Heart right ventricle (tissue), 16 donors: ENCODE measurements around the gene SUSD4. TPM values are rescaled to one million over a fixed set of nuclear protein-coding genes. Genes with fewer than 3 reads are reported as not detected.

ENCODE experiments used
- ATAC-seq, 8 donors: fragments of 200-7000 bp; cut with Tn5 transposase; one replicate each; pipeline ENCODE4 v1.9.1; 2020; ENCODE audit warnings: mild to moderate bottlenecking in 8 of 8, moderate library complexity in 8 of 8, moderate number of reproducible peaks in 1 of 8
- DNase-seq, 2 donors: peaks; one replicate each; pipeline ENCODE4 v3.0.0-alpha.2; 2020
- H3K27ac ChIP-seq, 10 donors: fragments of 200-600 bp; sonication (generic) in 2 of 10; one replicate each; pipeline versions ENCODE4 v1.5.0 to v1.8.0; 2020 to 2022; ENCODE audit warnings: mild to moderate bottlenecking in 3 of 10
- H3K27me3 ChIP-seq, 7 donors: fragments of 200-600 bp; one replicate each; pipeline ENCODE4 v1.8.0; 2021 to 2022; ENCODE audit warnings: mild to moderate bottlenecking in 2 of 7
- H3K36me3 ChIP-seq, 9 donors: fragments of 200-600 bp; sonication (generic) in 1 of 9; one replicate each; pipeline versions ENCODE4 v1.5.0 to v1.8.0; 2020 to 2022; ENCODE audit warnings: mild to moderate bottlenecking in 2 of 9
- H3K4me1 ChIP-seq, 9 donors: fragments of 200-600 bp; sonication (generic) in 1 of 9; one replicate each; pipeline versions ENCODE4 v1.5.0 to v1.8.0; 2020 to 2022; ENCODE audit warnings: mild to moderate bottlenecking in 4 of 9
- H3K4me3 ChIP-seq, 10 donors: fragments of 200-600 bp; sonication (generic) in 2 of 10; one replicate each; pipeline versions ENCODE4 v1.5.0 to v1.8.0; 2020 to 2022; ENCODE audit warnings: mild to moderate bottlenecking in 7 of 10, moderate library complexity in 2 of 10
- H3K9me3 ChIP-seq, 11 donors: fragments of 200-600 bp in 10 of 11; sonication (generic) in 2 of 11; one replicate each; pipeline versions ENCODE4 v1.5.0 to v1.8.0; 2013 to 2022; ENCODE audit warnings: mild to moderate bottlenecking in 2 of 11, control low read depth in 1 of 11, moderate library complexity in 1 of 11
- WGBS, 2 donors: extraction: QIAGEN DNeasy Blood & Tissue Kit; methylation state at CpG; one replicate each; pipeline ENCODE4 v1.1.7; 2013; ENCODE audit warnings: inconsistent platforms in 1 of 2; 5-methylcytosine and 5-hydroxymethylcytosine counted together
- intact Hi-C, 10 donors: fragments of 100-400 bp; cut with DNase I; formaldehyde crosslinking; loops; one replicate each; pipeline versions ENCODE4 v1.11.1 to v1.14.2; 2022
- polyA plus RNA-seq, 2 donors: library from polyadenylated mRNA; stranded (reverse); fragments of 200-250 nt; gene quantifications; one replicate each; pipeline ENCODE4 v1.2.3, GENCODE V29; 2013
- total RNA-seq, 10 donors: library from RNA; stranded (reverse); fragmentation: NEBNext Ultra II Directional in 3 of 10; extraction: Animal tissue kit (Norgen Biotek cat#: 25700) in 3 of 10; gene quantifications; one replicate each; pipeline versions ENCODE4 v1.2.1 to v1.2.4, GENCODE V29; 2021 to 2023
- TF ChIP-seq, protein P1 (sequence below), 9 donors: fragments of 200-600 bp; sonication (generic) in 2 of 9; IDR thresholded peaks; one replicate each; pipeline versions ENCODE4 v1.5.0 to v1.8.0; 2021 to 2022; ENCODE audit warnings: antibody characterized with exemption in 9 of 9, mild to moderate bottlenecking in 5 of 9, moderate library complexity in 1 of 9
- donor health status: Arrhythmogenic right ventricular cardiomyopathy.
- donor health status: ischemic (EF 13 %, LVEDD 7.1; RV severe dilation, severe dysfunction).
- donor health status: healthy with polysubstance abuse.
- donor health status: DM: no; HTN: yes; CAD: no.
- donor health status: DM: no; HTN: no; CAD: no.
- donor health status: ischemic (EF 25% LVEDD 6.9; RV normal size, moderate dysfunction).
- donor health status: ischemic (EF 25% LVEDD 5.7; RV mildly dilated, moderate dysfunction).
- donor health status: healthy.
- donor health status: DM: yes; HTN: yes; CAD: no.
- donor health status: Ischemic cardiomyopathy.
- donor health status: ischemic (EF 35%, LVEDD 5.7; RV mildly dilated, moderate dysfunction).
- donor health status: nonischemic (EF 11% LVEDD 7.7; RV severe dilation, severe dysfunction).
- donor health status: DM: yes; HTN: yes; CAD: no.
- donor health status: PGD.
- donor health status: ischemic (EF 29% LVEDD 5.4; RV normal size, mild dysfunction).
- donor health status: nonischemic (EF 23%, LVEDD 6.1; RV moderate dilation, normal function).

SUSD4 gene
- total and polyA plus RNA-seq, 12 donors = 0.99 to 36.5 (median 6.2) TPM

DNA sequence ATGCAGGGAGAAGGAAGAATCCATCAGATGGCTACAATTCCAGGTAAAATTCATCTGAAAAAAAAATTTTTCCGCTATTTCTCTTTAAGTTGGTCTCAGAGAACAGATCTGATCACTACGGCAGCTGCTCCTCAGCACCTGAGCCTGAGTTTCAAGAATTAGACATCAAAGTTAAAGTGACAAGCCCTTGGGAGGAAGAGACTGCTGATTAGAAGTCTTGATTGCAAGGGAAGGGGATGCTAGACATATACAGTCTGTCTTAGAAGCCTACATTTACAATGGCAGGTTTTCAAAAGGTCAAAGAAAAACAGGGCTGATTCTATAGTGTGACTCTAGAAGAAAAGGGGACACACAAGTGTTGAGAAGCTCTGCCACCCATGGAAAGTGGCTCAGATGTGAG is 48.3 kb downstream of the SUSD4 start:
- Histone ChIP-seq H3K27ac (no peak overlapping the region), H3K4me3 (no peak overlapping the region), H3K36me3 (no peaks in the 10 kb centered on the region), H3K27me3 (peaks cover 0 to under 1% (median 0%) of the 10 kb centered on the region in 7 donors), H3K9me3 (no peaks in the 10 kb centered on the region), H3K4me1 (peaks cover 0 to 3% (median 0%) of the 10 kb centered on the region in 9 donors)
- intact Hi-C loops = no loop called here
- TF ChIP-seq, protein P1, sequence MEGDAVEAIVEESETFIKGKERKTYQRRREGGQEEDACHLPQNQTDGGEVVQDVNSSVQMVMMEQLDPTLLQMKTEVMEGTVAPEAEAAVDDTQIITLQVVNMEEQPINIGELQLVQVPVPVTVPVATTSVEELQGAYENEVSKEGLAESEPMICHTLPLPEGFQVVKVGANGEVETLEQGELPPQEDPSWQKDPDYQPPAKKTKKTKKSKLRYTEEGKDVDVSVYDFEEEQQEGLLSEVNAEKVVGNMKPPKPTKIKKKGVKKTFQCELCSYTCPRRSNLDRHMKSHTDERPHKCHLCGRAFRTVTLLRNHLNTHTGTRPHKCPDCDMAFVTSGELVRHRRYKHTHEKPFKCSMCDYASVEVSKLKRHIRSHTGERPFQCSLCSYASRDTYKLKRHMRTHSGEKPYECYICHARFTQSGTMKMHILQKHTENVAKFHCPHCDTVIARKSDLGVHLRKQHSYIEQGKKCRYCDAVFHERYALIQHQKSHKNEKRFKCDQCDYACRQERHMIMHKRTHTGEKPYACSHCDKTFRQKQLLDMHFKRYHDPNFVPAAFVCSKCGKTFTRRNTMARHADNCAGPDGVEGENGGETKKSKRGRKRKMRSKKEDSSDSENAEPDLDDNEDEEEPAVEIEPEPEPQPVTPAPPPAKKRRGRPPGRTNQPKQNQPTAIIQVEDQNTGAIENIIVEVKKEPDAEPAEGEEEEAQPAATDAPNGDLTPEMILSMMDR (IDR thresholded peaks at IDR 0.05) = no peak
- 57 to 82% methylated on average over 2 of the region's 2 CpGs for WGBS, 2 donors
- no peak for ATAC-seq
- DNase-seq = no peak

DNA sequence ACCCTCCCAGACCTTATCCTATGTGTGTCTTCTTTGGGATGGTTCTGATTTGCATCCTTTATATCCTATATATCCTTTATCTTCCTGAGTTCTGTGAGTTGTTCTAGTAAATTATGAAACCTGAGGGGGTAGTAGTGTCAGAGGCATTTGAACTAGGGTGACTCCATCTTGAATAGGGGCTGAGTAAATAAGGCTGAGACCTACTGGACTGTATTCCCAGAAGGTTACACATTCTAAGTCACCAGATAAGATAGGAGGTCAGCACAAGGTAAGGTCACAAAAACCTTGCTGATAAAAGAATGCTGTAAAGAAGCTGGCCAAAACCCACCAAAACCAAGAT is 50.6 kb downstream of the SUSD4 start:
- Histone ChIP-seq H3K9me3 (no peaks in the 10 kb centered on the region), H3K4me1 (peaks cover 0 to 3% (median 0%) of the 10 kb centered on the region in 9 donors), H3K4me3 (no peak overlapping the region), H3K27ac (no peak overlapping the region), H3K36me3 (no peaks in the 10 kb centered on the region), H3K27me3 (no peaks in the 10 kb centered on the region)
- intact Hi-C loops = no loop called here
- DNase-seq (no peak), ATAC-seq (no peak)
- TF ChIP-seq, protein P1 (IDR thresholded peaks at IDR 0.05) = no peak

DNA sequence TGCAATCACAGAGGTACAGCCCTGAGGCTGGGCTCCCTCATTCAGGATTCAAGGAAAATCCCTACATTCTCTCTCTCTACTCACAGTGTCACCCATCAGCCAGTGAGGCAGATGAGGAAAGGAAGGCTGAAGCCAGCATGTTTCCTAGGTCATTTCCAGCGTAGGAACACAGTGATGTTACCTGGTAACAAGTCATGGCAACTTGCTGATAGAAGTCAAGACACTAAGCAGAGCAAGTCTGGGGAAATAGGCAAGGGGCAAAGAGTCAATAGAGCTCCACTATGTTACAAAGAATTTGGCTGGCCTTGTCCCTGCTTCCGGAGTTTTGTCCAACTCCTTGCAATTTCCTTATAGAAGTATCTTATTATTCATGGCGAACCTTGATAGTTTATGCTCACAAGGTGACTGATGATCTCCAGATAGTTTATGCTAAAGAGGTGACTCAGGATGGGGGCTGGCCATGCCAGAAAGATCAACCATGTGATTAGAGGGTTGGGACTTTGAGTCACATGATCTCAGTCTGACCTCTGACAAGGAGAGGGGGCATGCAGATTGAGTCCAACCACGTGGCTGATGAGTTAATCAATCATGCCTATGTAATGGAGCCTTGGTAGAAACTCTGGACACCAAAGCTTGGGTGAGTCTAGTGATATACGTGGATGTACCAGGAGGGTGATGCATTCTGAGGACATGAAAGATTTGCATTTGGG is 51.1 kb downstream of the SUSD4 start:
- Histone ChIP-seq H3K4me1 (peaks cover 0 to 3% (median 0%) of the 10 kb centered on the region in 9 donors), H3K27ac (no peak overlapping the region), H3K9me3 (no peaks in the 10 kb centered on the region), H3K27me3 (no peaks in the 10 kb centered on the region), H3K36me3 (no peaks in the 10 kb centered on the region), H3K4me3 (no peak overlapping the region)
- TF ChIP-seq, protein P1 (IDR thresholded peaks at IDR 0.05) = no peak
- intact Hi-C loops = no loop called here
- DNase-seq (no peak), ATAC-seq (peak in 3 of 8 donors; percentile 35 to 69 (median 35))
- 37 to 59% methylated on average over 5 of the region's 5 CpGs for WGBS, 2 donors

DNA sequence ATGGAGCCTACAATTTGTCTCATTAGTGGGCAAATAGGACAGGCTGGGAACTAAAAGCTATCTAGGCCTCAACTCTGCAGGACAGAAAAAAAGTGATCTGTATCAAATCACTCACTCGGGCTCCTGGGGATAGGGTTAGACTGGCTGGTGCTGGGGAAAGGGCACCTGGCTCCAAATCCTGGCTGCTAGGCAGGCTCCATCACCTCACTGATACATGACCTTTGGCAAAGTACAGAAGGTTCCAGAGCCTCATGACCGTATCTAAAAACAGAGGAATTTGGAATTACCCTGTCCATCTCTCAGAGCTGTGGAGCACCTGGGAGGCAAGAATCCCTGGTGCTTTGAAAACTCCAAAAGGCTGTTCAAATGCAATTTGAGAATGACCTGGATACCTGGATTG is 51.7 kb downstream of the SUSD4 start:
- Histone ChIP-seq H3K9me3 (no peaks in the 10 kb centered on the region), H3K27ac (no peak overlapping the region), H3K4me3 (no peak overlapping the region), H3K4me1 (peaks cover 0 to 3% (median 0%) of the 10 kb centered on the region in 9 donors), H3K27me3 (no peaks in the 10 kb centered on the region), H3K36me3 (no peaks in the 10 kb centered on the region)
- TF ChIP-seq, protein P1 (IDR thresholded peaks at IDR 0.05) = no peak
- ATAC-seq = no peak
- WGBS, 2 donors = 76 to 94% methylated on average over 2 of the region's 2 CpGs
- DNase-seq = no peak
- intact Hi-C loops = no loop called here
